GF-D8 (cell line): ENCODE results near the gene SEPTIN2.
A peak's percentile ranks its signal among the peaks of the same experiment; 100 is the strongest.
"Not testable (repeated sequence)": the region's sequence is repeated elsewhere in the genome, so short reads cannot be mapped to it uniquely, and the experiment has no call there.

Experiments used
- DNase-seq: peaks from one replicate; lab custom pipeline; 2025; lab: John Stamatoyannopoulos, UW

The SEPTIN2 gene

GRCh38 chr2:241313543-241314095, 2.1 kb upstream of the SEPTIN2 start:
- no peak for DNase-seq

- DNase-seq: peak; percentile 57
Observed at GRCh38 chr2:241314226-241315092, 1.3 kb upstream of the SEPTIN2 start.

DNA sequence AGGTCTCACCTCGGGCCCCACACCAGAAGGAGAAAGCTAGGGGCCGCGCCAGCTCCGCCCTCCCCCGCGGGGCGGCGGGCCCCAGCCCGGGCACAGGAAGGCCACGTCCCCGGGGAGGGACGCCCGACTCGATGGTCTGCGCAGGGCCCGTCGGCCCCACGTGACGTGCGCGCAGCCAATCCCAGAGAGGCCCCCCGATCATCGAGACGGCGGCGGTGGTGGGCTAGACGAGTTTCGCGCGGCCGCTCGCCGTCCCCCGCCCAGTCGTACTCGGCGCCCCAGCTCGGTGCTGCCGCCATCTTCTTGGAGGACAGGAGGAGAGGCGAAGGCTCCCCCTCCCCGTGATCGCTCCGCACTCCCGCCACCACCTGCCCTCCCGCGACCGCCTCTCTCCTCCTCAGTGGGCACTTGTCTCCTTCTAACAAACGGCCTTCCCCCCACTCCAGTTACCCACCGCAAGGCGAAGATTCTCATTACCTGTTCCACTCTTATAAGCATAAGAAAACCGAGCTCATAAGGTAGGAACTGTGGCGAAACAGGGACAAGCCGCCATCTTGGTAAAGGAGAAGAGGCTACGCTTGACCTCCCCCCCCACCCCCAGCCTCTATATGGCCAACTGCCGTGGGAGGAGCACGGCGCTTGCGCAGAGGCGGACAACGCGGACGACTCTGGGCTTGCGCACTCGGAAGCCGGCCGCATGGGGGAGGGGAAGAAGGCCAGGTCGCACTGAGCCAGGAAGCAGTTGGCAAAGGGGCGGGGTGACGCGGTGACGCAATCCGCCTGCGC, 439 bp upstream of the SEPTIN2 start, which contains the start of gene HDLBP:
Gene HDLBP (minus strand): TSS at position 580 of the 786 bp plus-strand sequence. CDS start 48,803 bp downstream, outside the sequence.
- peak; percentile 91 for DNase-seq

DNA sequence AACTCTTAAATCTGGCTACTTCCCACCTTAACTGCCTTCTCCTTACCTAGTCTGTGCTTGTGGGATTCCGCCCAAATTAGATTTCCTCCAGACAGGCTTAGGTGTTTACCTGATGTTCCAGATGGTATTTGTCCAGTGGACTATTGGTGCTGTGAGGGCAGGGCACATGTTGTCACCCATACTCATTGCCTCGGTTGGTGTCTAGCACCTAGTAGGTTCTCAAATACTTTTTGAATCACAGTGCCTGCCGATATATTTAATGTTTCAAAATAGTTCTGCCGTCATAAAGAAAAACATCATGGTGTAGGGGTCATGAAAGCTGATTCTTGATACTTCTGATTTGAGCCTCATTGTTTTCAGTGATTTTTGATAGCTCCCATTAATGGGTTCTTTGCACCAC, 1.1 kb downstream of the SEPTIN2 start:
- DNase-seq: no peak

DNA sequence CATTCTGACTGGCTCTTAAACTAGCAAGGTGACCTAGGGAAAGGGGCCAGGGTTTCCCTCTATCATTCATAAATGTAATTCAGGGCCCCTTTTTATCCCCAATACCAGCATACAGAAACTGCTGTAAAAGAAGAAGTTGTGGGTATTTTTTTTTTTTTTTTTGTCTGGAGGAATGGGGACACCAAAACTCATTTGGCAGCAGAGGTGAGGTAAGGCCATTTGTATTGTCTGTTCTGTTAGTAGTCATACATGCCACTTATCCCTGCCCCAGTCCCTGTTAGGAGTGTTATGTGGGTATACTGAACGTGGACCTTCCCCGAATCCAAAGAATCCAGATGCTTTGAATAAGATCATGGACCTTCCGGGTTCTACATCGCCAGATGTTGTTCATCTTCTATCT, 1.7 kb downstream of the SEPTIN2 start:
- DNase-seq: peak; percentile 23

GRCh38 chr2:241318830-241319229, 3.1 kb downstream of the SEPTIN2 start:
- DNase-seq: not testable (repeated sequence)

DNA sequence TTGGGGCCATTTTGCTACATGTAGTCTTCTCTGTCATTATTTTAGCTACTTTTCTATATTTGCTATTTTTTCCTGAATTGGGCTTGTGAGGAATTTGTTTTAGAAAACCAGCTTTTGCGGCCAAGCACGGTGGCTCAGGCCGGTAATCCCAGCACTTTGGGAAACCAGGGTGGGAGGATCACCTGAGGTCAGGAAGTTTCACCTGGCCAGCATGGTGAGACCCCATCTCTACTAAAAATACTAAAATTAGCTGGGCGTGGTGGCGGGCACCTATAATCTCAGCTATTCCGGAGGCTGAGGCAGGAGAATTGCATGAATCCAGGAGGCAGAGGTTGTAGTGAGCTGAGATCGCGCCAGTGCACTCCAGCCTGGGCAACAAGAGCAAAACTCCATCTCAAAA, 4.7 kb downstream of the SEPTIN2 start:
- no peak for DNase-seq

- no peak for DNase-seq
Observed at GRCh38 chr2:241321033-241321432, 5.3 kb downstream of the SEPTIN2 start.

GRCh38 chr2:241321886-241322285, 6.2 kb downstream of the SEPTIN2 start:
- DNase-seq: no peak

- DNase-seq: no peak
Observed at GRCh38 chr2:241323778-241324177, 8.1 kb downstream of the SEPTIN2 start.

- peak; percentile 36 for DNase-seq
Observed at GRCh38 chr2:241324775-241325174, 9.1 kb downstream of the SEPTIN2 start.

- no peak for DNase-seq
Observed at GRCh38 chr2:241325257-241325656, 9.5 kb downstream of the SEPTIN2 start.

DNA sequence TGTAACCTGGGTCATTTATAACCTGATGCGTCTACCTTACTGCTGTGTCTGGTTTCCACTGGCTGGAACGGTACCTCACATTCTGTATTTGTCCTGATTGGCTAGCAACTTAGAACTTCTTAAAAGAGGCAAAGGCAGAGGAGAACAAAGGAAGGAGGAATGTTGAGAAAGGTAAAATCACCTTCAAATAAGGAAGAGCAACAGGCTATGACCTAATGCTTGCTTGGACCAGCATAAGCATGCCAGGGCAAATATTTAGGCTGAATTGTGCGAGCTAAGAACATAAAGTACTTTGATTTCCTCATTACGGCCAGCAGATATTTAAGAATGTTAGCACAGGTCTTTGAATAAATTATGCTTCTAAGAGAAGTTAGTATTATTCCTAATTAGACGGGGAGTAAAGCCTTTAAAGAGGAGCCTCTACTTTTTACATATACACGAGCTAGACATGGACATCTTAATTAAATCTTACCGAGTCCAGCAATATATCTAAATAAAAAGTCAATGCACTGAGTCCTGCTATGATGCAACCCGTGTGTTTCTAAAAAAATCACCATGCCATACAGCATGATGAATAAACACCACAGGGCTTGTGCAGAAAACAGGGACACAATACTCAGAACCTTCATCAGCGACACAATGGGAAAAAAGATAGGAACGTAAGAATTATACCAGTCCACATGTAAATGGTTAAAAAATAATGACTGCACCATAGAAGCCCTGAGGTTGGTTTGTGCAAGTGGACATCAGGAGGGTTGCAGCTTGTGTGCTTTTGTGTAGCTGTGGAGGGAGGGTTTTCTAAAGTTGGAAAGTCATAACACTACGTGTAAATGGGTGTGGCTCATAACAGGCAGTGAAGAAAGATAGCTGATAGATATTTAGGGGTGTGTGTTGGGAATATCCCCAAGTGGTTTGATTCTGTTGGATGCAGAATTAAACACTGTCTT, 14.2 kb downstream of the SEPTIN2 start:
- no peak for DNase-seq

GRCh38 chr2:241330616-241330981, 14.9 kb downstream of the SEPTIN2 start:
- no peak for DNase-seq

- DNase-seq: no peak
Observed at GRCh38 chr2:241334813-241335212, 19.1 kb downstream of the SEPTIN2 start.

DNA sequence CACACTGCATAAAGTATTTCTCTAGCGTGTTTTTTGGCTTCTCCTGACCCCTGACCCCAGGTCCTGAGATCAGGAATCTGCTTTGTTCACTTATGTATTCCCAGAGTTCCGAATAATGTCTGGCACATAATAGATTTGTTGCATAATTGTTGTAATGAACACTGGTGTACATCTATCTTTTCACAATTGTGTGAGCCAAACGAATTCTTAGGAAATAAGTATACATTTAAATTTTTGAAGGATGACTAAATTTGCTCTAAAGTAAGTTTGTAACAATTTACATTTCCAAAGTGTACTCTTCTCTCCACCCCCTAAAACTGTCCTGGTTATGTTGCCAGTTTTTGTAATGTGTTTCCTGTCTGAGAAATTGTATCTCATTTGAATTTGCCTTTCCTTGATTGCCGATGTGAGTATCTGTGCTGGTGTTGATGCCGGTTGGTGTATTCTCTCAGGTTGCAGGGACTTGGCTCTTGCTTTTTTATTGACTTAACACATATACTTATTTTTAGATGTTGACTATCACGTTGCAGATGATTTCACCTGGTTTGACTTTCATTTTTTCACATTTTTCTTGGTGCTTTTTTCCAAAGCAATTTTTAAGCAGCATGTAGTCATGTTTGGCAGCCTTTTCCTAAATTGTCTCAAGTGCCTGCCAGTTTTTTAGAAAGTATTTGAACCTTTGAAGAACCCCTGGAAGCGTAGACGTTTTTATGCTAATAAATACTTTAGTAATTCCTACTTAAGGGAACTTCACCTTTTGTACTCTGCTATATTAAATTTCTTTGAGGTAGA, 24.3 kb downstream of the SEPTIN2 start:
- DNase-seq: no peak

DNA sequence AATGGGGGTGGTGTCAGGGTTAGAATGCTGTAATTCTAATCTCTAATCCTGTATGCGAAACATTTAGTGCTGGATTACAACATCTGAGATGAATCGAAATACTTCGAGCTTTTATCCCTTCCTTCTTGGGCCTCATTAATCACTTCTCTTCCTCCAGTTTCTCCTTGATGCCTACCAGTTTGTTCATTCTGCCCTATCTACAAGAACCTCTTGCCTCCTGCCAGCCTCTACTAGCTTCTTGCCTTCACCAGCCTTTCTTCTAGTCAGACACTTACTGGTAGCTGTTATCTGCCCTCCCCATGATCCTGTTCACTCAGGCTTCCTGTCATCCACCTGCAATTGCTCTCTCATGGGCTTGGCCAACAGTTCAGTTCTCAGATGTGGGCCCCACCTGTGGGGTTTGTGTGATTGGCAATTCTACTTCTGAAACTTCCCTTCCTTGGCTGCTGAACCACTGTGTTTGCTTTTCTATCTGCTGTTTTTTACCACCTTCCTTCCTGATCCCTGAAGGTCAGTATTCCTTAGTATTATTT, 25.0 kb downstream of the SEPTIN2 start:
- no peak for DNase-seq

DNA sequence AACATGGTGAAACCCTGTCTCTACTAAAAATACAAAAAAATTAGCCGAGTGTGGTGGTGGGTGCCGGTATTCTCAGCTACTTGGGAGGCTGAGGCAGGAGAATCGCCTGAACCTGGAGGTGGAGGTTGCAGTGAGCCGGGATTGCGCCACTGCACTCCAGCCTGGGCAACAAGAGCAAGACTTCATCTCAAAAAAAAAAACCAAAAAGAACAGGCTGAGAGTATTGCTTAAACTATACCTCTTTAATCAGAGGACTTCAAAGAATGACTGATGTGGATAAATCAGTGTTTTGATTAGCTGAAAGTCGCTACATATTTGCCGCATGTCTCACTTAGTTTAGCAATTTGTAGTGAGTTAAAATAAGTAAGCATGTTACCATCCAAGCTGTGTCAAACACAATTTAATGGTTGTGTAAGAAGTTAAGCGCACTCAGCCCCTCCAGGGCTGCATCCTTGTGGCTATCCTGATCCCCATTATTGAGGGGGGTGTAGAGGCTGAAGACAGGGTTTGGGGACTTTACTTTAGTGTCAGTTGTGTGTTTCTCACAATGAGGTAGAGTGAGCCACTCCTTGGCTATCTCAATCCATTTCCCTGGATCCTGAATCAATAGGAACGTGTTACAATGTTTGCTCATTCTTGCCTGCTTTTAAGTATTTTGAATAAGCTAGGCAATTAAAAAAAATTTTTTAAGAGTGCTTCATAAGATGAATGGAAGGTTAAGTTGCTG, 29.4 kb downstream of the SEPTIN2 start:
- DNase-seq: no peak

DNA sequence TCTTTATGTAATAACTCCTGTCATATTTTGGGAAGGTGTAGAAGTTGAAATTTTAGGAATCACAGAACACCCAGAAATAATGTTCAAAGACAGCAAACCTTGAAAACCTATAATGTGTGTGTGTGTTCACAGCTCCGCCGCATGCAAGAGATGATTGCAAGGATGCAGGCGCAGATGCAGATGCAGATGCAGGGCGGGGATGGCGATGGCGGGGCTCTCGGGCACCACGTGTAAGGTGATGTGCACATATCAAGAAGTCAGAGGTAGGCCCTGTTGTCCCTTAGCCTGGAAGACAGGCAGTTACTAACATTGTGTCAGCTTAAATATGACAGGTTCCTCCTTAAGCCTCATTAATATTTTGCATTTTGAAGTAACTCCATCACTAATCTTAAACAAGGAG, 34.2 kb downstream of the SEPTIN2 start:
- no peak for DNase-seq

GRCh38 chr2:241350530-241350877, 34.8 kb downstream of the SEPTIN2 start:
- DNase-seq: no peak
